ENCODE measurements around the gene TOMM70. TPM values are rescaled to one million over a fixed set of nuclear protein-coding genes. Genes with fewer than 3 reads are reported as not detected.

The TOMM70 gene
- total RNA-seq, 2 experiments from 2014 or later: 48.5 to 48.6 TPM

GRCh38 chr3:100426067-100426682 is 25.3 kb upstream of the TOMM70 start:
- H3K4me3 Mint-ChIP-seq: no peak overlapping the region
- CTCF ChIA-PET: no interaction called here
- no peak for DNase-seq
- intact Hi-C loops (cut with micrococcal nuclease): no loop called here
- H3K27ac Mint-ChIP-seq: no peak overlapping the region
- H3K27me3 Mint-ChIP-seq (ENCODE audit: low read depth): peaks cover 10% of the 10 kb centered on the region
- H3K4me1 Mint-ChIP-seq (ENCODE audit: low read depth): no peaks in the 10 kb centered on the region
- no peaks in the 10 kb centered on the region for H3K9me3 Mint-ChIP-seq
- no peaks in the 10 kb centered on the region for H3K36me3 Mint-ChIP-seq (ENCODE audit: low read depth)

DNA sequence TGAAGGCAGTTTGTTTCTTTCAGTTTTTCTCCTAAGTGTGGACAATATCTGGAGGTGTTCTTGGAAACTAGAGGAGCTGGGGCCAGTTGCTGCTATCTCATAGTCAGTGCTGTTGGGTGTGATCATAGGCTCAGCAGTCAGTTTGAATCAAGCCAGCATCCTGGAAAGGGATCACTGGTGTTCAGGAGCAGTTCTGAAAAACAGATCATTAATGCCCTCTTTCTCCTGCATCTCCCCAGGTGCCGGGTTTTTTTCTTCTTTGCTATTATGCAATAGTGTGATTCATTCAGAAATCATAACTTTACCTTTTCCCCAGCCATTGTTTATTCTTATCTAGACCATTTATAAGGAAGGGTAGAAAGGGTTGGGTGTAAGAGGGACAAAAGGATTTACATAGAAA is 24.4 kb upstream of the TOMM70 start:
- Mint-ChIP-seq H3K27me3 (ENCODE audit: low read depth) (peaks cover 10% of the 10 kb centered on the region), H3K9me3 (no peaks in the 10 kb centered on the region), H3K4me3 (no peak overlapping the region), H3K4me1 (ENCODE audit: low read depth) (no peaks in the 10 kb centered on the region), H3K27ac (no peak overlapping the region), H3K36me3 (ENCODE audit: low read depth) (no peaks in the 10 kb centered on the region)
- CTCF ChIA-PET: no interaction called here
- DNase-seq: no peak
- intact Hi-C loops (cut with micrococcal nuclease): no loop called here

GRCh38 chr3:100424261-100424660 is 23.4 kb upstream of the TOMM70 start:
- Mint-ChIP-seq H3K9me3 (no peaks in the 10 kb centered on the region), H3K27me3 (ENCODE audit: low read depth) (peaks cover 10% of the 10 kb centered on the region), H3K36me3 (ENCODE audit: low read depth) (no peaks in the 10 kb centered on the region), H3K27ac (no peak overlapping the region), H3K4me1 (ENCODE audit: low read depth) (no peaks in the 10 kb centered on the region), H3K4me3 (no peak overlapping the region)
- intact Hi-C loops (cut with micrococcal nuclease): no loop called here
- CTCF ChIA-PET: no interaction called here
- DNase-seq: no peak

GRCh38 chr3:100423611-100424010 is 22.7 kb upstream of the TOMM70 start:
- DNase-seq: no peak
- Mint-ChIP-seq H3K27ac (no peak overlapping the region), H3K4me3 (no peak overlapping the region), H3K4me1 (ENCODE audit: low read depth) (no peaks in the 10 kb centered on the region), H3K36me3 (ENCODE audit: low read depth) (no peaks in the 10 kb centered on the region), H3K27me3 (ENCODE audit: low read depth) (peaks cover 10% of the 10 kb centered on the region), H3K9me3 (no peaks in the 10 kb centered on the region)
- CTCF ChIA-PET: no interaction called here
- intact Hi-C loops (cut with micrococcal nuclease): no loop called here

DNA sequence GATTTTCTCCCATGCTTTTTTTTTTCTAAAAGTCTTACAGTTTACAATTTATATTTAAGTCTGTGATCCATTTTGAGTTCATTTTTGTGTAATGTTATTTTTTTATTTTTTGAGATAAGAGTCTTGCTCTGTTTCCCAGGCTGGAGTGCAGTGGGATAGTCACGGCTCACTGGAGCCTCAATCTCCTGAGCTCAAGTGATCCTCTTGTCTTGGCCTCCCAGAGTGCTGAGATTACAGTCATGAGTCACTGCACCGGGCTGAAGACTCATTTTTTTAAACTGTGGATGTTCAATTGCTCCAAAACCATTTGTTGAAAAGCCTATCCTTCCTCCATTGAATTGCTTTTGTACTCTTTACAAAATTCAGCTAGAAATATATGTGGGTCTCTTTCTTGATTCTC is 20.0 kb upstream of the TOMM70 start:
- Mint-ChIP-seq H3K4me3 (no peak overlapping the region), H3K27me3 (ENCODE audit: low read depth) (peaks cover 7% of the 10 kb centered on the region), H3K9me3 (no peaks in the 10 kb centered on the region), H3K27ac (no peak overlapping the region), H3K36me3 (ENCODE audit: low read depth) (no peaks in the 10 kb centered on the region), H3K4me1 (ENCODE audit: low read depth) (no peaks in the 10 kb centered on the region)
- CTCF ChIA-PET: interaction anchor here (0.7 kb wide), 1 partner anchor 592 kb away, joined by 3 read pairs; no protein-coding TSS in a partner anchor
- DNase-seq: no peak
- intact Hi-C loops (cut with micrococcal nuclease): no loop called here

- Mint-ChIP-seq H3K27ac (no peak overlapping the region), H3K4me3 (no peak overlapping the region), H3K36me3 (ENCODE audit: low read depth) (no peaks in the 10 kb centered on the region), H3K9me3 (no peaks in the 10 kb centered on the region), H3K4me1 (ENCODE audit: low read depth) (no peaks in the 10 kb centered on the region), H3K27me3 (ENCODE audit: low read depth) (peaks cover 2% of the 10 kb centered on the region)
- CTCF ChIA-PET: no interaction called here
- DNase-seq: no peak
- intact Hi-C loops (cut with micrococcal nuclease): no loop called here
These were observed 18.5 kb upstream of the TOMM70 start for GRCh38 chr3:100419406-100419805.

DNA sequence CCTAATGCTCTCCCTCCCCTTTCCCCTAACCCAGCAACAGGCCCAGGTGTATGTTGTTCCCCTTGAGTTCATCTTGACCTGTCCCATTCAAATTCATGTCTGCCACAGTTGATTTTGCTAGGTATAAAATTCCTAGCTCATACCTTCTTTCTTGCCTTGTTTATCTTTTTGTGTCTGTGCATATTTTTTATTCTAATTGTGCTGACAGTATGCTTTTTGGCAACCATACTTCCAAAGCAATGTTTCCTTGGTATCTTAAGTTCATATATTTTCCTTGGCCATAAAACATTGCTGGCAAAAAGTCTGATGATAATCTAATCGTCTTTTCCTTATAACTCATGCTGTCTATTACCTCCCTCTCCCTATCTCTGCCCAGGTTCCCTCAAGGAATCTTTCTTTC is 16.0 kb upstream of the TOMM70 start:
- Mint-ChIP-seq H3K27me3 (ENCODE audit: low read depth) (no peaks in the 10 kb centered on the region), H3K36me3 (ENCODE audit: low read depth) (peaks cover 20% of the 10 kb centered on the region), H3K9me3 (peaks cover 9% of the 10 kb centered on the region), H3K27ac (no peak overlapping the region), H3K4me3 (no peak overlapping the region), H3K4me1 (ENCODE audit: low read depth) (no peaks in the 10 kb centered on the region)
- DNase-seq: no peak
- CTCF ChIA-PET: no interaction called here
- intact Hi-C loops (cut with micrococcal nuclease): no loop called here

DNA sequence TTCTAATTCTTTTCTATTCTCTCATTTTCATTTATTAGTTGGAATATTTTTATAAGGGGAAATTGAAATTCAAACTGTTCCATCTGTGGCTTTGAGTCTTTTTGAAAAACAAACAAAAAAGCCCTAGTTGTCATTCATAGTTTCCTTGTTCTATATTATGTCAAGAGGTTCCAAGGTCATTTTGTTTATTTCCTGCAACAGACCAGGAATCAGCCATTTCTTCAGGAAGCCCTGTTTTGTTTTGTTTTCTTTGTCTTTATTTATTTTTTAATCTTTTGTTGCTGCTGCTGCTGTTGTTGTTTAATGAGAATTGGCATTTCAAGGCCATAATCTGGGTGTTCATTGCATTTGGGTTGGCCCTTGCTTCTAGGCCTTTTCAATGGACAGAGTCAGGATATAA is 15.3 kb upstream of the TOMM70 start:
- CTCF ChIA-PET: no interaction called here
- H3K4me1 Mint-ChIP-seq (ENCODE audit: low read depth): no peaks in the 10 kb centered on the region
- no peak for DNase-seq
- no peak overlapping the region for H3K27ac Mint-ChIP-seq
- peaks cover 25% of the 10 kb centered on the region for H3K36me3 Mint-ChIP-seq (ENCODE audit: low read depth)
- peaks cover 14% of the 10 kb centered on the region for H3K9me3 Mint-ChIP-seq
- intact Hi-C loops (cut with micrococcal nuclease): no loop called here
- H3K27me3 Mint-ChIP-seq (ENCODE audit: low read depth): no peaks in the 10 kb centered on the region
- no peak overlapping the region for H3K4me3 Mint-ChIP-seq

DNA sequence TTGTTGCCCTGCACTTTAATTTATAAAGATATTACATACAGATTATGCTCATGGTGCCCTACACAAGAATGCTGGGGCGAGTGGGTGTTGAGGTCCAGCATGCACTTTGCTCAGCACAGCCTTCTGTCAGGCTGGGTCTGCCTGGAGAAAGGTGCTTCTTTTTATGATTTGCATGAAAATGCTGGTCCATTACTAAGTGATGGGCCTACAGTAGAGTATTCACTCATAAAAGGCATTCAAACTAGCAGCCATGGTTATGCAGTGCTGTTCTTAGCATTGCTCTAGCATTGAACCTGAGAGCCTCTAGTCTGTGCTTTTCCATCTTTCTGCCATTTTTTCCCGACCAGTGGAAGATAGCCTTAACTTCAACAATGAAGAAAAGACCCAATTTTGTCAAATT is 12.7 kb upstream of the TOMM70 start:
- Mint-ChIP-seq H3K27me3 (ENCODE audit: low read depth) (no peaks in the 10 kb centered on the region), H3K27ac (no peak overlapping the region), H3K9me3 (peaks cover 16% of the 10 kb centered on the region), H3K4me3 (no peak overlapping the region), H3K4me1 (ENCODE audit: low read depth) (no peaks in the 10 kb centered on the region), H3K36me3 (ENCODE audit: low read depth) (peaks cover 37% of the 10 kb centered on the region)
- CTCF ChIA-PET: no interaction called here
- intact Hi-C loops (cut with micrococcal nuclease): no loop called here
- DNase-seq: no peak

- Mint-ChIP-seq H3K4me3 (no peak overlapping the region), H3K27ac (no peak overlapping the region), H3K27me3 (ENCODE audit: low read depth) (no peaks in the 10 kb centered on the region), H3K36me3 (ENCODE audit: low read depth) (peaks cover 37% of the 10 kb centered on the region), H3K9me3 (peaks cover 16% of the 10 kb centered on the region), H3K4me1 (ENCODE audit: low read depth) (no peaks in the 10 kb centered on the region)
- intact Hi-C loops (cut with micrococcal nuclease): no loop called here
- no peak for DNase-seq
- CTCF ChIA-PET: no interaction called here
These were observed 12.2 kb upstream of the TOMM70 start for GRCh38 chr3:100412912-100413590.

DNA sequence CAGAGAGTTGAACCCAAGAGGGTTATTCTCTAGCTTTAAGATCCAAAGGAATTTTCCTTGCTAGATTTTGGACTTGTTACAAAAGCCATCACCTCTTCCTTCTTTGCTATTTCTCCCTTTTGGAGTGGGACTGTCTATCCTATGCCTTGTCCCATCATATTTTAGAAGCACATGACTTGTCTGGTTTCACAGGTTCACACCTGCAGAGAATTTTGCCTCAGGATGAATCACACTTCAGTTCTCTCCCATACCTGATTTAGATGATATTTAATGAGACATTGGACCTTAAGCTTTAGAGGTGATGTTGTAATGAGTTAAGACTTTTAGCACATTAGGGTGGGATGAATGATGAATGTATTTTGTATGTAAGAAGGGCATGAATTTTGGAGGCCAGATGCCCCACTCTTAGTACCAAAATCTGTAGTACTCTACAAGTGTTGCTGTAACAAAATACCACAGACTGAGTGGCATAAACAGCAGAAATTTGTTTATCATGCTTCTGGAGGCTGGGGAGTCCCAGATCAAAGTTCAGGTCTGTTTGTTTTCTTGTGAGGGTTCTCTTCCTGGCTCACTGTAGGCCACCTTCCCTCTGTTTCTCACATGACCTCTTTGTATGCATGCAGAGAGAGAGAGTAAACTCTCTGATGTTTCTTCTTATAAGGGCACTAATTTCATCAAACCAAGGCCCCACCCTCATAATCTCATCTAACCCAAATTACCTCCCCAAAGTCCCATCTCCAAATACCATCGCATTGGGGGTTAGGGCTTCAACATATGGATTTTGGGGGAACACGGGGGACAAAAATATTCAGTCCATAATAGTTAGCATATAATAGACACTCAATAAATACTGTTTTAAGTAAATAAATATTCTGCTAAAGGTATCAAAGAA is 10.4 kb upstream of the TOMM70 start:
- Mint-ChIP-seq H3K27me3 (ENCODE audit: low read depth) (no peaks in the 10 kb centered on the region), H3K4me3 (no peak overlapping the region), H3K4me1 (ENCODE audit: low read depth) (no peaks in the 10 kb centered on the region), H3K9me3 (peaks cover 23% of the 10 kb centered on the region), H3K27ac (no peak overlapping the region), H3K36me3 (ENCODE audit: low read depth) (peaks cover 41% of the 10 kb centered on the region)
- intact Hi-C loops (cut with micrococcal nuclease): no loop called here
- no peak for DNase-seq
- CTCF ChIA-PET: interaction anchor here (1.4 kb wide), 1 partner anchor 10 kb away, joined by 4 read pairs; the partner anchor contains the start of gene LNP1

- Mint-ChIP-seq H3K9me3 (peaks cover 17% of the 10 kb centered on the region), H3K4me1 (ENCODE audit: low read depth) (peaks cover 21% of the 10 kb centered on the region), H3K36me3 (ENCODE audit: low read depth) (peaks cover 36% of the 10 kb centered on the region), H3K27ac (no peak overlapping the region), H3K27me3 (ENCODE audit: low read depth) (no peaks in the 10 kb centered on the region), H3K4me3 (no peak overlapping the region)
- intact Hi-C loops (cut with micrococcal nuclease): no loop called here
- no peak for DNase-seq
- CTCF ChIA-PET: interaction anchor here (0.8 to 1.8 kb wide), 3 partner anchors 9 to 182 kb away, joined by 3 read pairs; no protein-coding TSS in a partner anchor
These were observed 7.2 kb upstream of the TOMM70 start for GRCh38 chr3:100407977-100408532.
